ENCODE results near the gene MRPS31. TPM values are rescaled to one million over a fixed set of nuclear protein-coding genes. Genes with fewer than 3 reads are reported as not detected.

MRPS31 gene
- total and polyA plus RNA-seq, 4 donors, result 13.4 to 17.6 (median 16.0) TPM

DNA sequence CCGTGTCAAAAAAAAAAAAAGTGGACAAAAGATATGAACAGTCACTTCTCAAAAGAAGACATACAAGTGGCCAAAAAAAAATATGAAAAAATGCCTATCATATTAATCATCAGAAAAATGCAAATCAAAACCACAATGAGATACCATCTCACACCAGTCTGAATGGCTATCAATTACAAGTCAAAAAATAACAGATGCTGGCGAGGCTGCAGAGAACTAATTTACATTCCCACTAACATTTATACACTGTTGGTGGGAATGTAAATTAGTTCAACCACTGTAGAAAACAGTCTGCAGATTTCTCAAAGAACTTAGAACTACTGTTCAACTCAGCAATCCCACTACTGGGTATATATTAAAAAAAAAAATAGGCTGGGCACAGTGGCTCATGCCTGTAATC lies 78.0 kb downstream of the MRPS31 start:
- no peak overlapping the region for H3K27ac ChIP-seq (ENCODE audit: low read depth in 1 of 2, low read length in 2 of 2)
- no peak for DNase-seq (ENCODE audit: low spot score)
- H3K27me3 ChIP-seq (ENCODE audit: control insufficient read depth in 4 of 4, insufficient read depth in 4 of 4, low read length in 3 of 4), result no peaks in the 10 kb centered on the region
- WGBS, result 84% methylated on average over 2 of the region's 2 CpGs
- H3K4me1 ChIP-seq (ENCODE audit: control insufficient read depth in 4 of 4, insufficient read depth in 4 of 4, low read length in 3 of 4), result no peaks in the 10 kb centered on the region
- TF ChIP-seq RAD21 (IDR thresholded peaks at IDR 0.05) (no peak), NR2F2 (IDR thresholded peaks at IDR 0.05) (no peak), TAF1 (conservative IDR thresholded peaks at IDR 0.05) (no peak), HNF4A (conservative IDR thresholded peaks at IDR 0.05) (no peak), YY1 (IDR thresholded peaks at IDR 0.05) (no peak), JUND (IDR thresholded peaks at IDR 0.05) (no peak), FOXA2 (IDR thresholded peaks at IDR 0.05) (no peak), GABPA (IDR thresholded peaks at IDR 0.05 in 1 of 2, conservative IDR thresholded peaks at IDR 0.05 in 1 of 2) (no peak)
- TF ChIP-seq, protein P1, sequence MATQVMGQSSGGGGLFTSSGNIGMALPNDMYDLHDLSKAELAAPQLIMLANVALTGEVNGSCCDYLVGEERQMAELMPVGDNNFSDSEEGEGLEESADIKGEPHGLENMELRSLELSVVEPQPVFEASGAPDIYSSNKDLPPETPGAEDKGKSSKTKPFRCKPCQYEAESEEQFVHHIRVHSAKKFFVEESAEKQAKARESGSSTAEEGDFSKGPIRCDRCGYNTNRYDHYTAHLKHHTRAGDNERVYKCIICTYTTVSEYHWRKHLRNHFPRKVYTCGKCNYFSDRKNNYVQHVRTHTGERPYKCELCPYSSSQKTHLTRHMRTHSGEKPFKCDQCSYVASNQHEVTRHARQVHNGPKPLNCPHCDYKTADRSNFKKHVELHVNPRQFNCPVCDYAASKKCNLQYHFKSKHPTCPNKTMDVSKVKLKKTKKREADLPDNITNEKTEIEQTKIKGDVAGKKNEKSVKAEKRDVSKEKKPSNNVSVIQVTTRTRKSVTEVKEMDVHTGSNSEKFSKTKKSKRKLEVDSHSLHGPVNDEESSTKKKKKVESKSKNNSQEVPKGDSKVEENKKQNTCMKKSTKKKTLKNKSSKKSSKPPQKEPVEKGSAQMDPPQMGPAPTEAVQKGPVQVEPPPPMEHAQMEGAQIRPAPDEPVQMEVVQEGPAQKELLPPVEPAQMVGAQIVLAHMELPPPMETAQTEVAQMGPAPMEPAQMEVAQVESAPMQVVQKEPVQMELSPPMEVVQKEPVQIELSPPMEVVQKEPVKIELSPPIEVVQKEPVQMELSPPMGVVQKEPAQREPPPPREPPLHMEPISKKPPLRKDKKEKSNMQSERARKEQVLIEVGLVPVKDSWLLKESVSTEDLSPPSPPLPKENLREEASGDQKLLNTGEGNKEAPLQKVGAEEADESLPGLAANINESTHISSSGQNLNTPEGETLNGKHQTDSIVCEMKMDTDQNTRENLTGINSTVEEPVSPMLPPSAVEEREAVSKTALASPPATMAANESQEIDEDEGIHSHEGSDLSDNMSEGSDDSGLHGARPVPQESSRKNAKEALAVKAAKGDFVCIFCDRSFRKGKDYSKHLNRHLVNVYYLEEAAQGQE (IDR thresholded peaks at IDR 0.05), result no peak
- TF ChIP-seq, protein P2, sequence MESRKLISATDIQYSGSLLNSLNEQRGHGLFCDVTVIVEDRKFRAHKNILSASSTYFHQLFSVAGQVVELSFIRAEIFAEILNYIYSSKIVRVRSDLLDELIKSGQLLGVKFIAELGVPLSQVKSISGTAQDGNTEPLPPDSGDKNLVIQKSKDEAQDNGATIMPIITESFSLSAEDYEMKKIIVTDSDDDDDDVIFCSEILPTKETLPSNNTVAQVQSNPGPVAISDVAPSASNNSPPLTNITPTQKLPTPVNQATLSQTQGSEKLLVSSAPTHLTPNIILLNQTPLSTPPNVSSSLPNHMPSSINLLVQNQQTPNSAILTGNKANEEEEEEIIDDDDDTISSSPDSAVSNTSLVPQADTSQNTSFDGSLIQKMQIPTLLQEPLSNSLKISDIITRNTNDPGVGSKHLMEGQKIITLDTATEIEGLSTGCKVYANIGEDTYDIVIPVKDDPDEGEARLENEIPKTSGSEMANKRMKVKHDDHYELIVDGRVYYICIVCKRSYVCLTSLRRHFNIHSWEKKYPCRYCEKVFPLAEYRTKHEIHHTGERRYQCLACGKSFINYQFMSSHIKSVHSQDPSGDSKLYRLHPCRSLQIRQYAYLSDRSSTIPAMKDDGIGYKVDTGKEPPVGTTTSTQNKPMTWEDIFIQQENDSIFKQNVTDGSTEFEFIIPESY (IDR thresholded peaks at IDR 0.05), result no peak
- H3K9me3 ChIP-seq (ENCODE audit: control insufficient read depth in 4 of 4, low read length in 3 of 4), result no peaks in the 10 kb centered on the region
- no peaks in the 10 kb centered on the region for H3K36me3 ChIP-seq (ENCODE audit: control insufficient read depth in 4 of 4, insufficient read depth in 3 of 4, low read depth in 1 of 4, low read length in 3 of 4)
- no peak overlapping the region for H3K9ac ChIP-seq (ENCODE audit: low read depth in 1 of 2, low read length in 2 of 2)
- H3K4me3 ChIP-seq (ENCODE audit: low read depth in 1 of 3, low read length in 3 of 3), result no peak overlapping the region

DNA sequence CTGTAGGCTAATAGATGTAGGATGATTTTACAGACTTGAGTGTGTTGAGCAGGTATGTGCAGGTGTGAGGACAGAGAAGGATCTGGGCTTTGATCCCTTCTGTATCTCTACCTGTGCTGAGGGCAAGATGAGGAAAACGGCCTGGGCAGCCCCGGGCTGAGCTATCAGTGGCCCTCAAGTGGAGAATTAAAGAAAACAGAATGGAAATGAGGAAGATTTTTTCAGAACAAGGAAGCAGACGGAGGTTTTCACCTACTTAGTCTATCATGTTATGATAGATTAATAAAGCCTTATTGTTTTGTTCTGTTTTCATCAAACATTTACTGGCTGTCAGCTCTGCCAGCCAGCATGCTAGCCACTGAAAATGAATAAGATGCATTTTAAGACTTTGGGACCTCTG lies 82.2 kb downstream of the MRPS31 start:
- no peak overlapping the region for H3K27ac ChIP-seq (ENCODE audit: low read depth in 1 of 2, low read length in 2 of 2)
- H3K4me1 ChIP-seq (ENCODE audit: control insufficient read depth in 4 of 4, insufficient read depth in 4 of 4, low read length in 3 of 4), result no peaks in the 10 kb centered on the region
- WGBS, result 82% methylated on average over 3 of the region's 3 CpGs
- H3K9me3 ChIP-seq (ENCODE audit: control insufficient read depth in 4 of 4, low read length in 3 of 4), result no peaks in the 10 kb centered on the region
- no peak for DNase-seq (ENCODE audit: low spot score)
- H3K4me3 ChIP-seq (ENCODE audit: low read depth in 1 of 3, low read length in 3 of 3), result no peak overlapping the region
- no peaks in the 10 kb centered on the region for H3K36me3 ChIP-seq (ENCODE audit: control insufficient read depth in 4 of 4, insufficient read depth in 3 of 4, low read depth in 1 of 4, low read length in 3 of 4)
- no peak overlapping the region for H3K9ac ChIP-seq (ENCODE audit: low read depth in 1 of 2, low read length in 2 of 2)
- no peak for TF ChIP-seq GABPA (IDR thresholded peaks at IDR 0.05 in 1 of 2, conservative IDR thresholded peaks at IDR 0.05 in 1 of 2)
- H3K27me3 ChIP-seq (ENCODE audit: control insufficient read depth in 4 of 4, insufficient read depth in 4 of 4, low read length in 3 of 4), result no peaks in the 10 kb centered on the region

DNA sequence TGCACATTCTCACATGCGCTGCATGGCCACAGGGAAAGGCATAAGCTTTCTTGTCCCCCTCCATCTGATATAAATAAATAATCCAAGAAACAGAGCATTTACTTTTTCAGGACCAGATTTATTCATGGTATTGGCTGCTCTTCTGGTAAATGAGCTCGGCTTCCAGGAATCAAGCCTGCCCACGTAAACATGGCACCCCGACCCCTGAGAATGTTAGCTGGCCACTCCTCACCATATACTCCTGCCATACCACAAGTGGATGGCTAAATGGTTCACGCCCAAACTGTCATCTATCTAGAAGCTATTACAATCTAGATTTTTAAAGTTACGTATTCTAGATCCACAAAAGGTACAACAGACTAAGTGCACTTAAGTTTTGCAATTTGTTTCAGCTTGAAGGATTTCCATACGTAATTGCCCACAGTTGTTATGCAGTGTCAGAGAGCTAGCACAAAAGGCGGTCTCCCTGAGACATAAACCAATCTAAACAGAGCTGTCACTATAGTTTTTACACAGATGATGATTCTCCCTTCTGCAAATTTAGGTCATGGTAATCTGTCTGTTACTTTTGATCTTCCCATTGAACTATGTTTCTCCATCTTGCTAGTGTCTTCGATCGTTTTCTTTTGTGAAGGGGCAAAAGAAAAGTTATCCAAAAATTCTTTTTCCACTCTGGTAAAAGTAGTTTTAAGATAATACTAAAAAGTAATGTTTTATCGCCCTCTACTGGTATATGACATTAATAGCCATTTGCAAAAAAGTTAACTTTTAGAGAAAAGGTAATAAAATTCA lies 88.3 kb downstream of the MRPS31 start:
- TF ChIP-seq HNF4G (IDR thresholded peaks at IDR 0.05) (no peak), RAD21 (IDR thresholded peaks at IDR 0.05) (peak; percentile 78 to 80)
- TF ChIP-seq, protein P3, sequence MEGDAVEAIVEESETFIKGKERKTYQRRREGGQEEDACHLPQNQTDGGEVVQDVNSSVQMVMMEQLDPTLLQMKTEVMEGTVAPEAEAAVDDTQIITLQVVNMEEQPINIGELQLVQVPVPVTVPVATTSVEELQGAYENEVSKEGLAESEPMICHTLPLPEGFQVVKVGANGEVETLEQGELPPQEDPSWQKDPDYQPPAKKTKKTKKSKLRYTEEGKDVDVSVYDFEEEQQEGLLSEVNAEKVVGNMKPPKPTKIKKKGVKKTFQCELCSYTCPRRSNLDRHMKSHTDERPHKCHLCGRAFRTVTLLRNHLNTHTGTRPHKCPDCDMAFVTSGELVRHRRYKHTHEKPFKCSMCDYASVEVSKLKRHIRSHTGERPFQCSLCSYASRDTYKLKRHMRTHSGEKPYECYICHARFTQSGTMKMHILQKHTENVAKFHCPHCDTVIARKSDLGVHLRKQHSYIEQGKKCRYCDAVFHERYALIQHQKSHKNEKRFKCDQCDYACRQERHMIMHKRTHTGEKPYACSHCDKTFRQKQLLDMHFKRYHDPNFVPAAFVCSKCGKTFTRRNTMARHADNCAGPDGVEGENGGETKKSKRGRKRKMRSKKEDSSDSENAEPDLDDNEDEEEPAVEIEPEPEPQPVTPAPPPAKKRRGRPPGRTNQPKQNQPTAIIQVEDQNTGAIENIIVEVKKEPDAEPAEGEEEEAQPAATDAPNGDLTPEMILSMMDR (IDR thresholded peaks at IDR 0.05; ENCODE audit: low read depth, low read length, missing input control), result peak; percentile 45
- H3K9ac ChIP-seq (ENCODE audit: low read depth in 1 of 2, low read length in 2 of 2), result no peak overlapping the region
- DNase-seq (ENCODE audit: low spot score), result no peak
- H3K9me3 ChIP-seq (ENCODE audit: control insufficient read depth in 4 of 4, low read length in 3 of 4), result no peaks in the 10 kb centered on the region
- H3K27me3 ChIP-seq (ENCODE audit: control insufficient read depth in 4 of 4, insufficient read depth in 4 of 4, low read length in 3 of 4), result no peaks in the 10 kb centered on the region
- H3K36me3 ChIP-seq (ENCODE audit: control insufficient read depth in 4 of 4, insufficient read depth in 3 of 4, low read depth in 1 of 4, low read length in 3 of 4), result no peaks in the 10 kb centered on the region
- WGBS, result 55% methylated on average over 11 of the region's 11 CpGs
- no peak overlapping the region for H3K4me3 ChIP-seq (ENCODE audit: low read depth in 1 of 3, low read length in 3 of 3)
- H3K27ac ChIP-seq (ENCODE audit: low read depth in 1 of 2, low read length in 2 of 2), result no peak overlapping the region
- no peaks in the 10 kb centered on the region for H3K4me1 ChIP-seq (ENCODE audit: control insufficient read depth in 4 of 4, insufficient read depth in 4 of 4, low read length in 3 of 4)
